Prostate gland (tissue), 2 donors: ENCODE data around the gene KIT.

ENCODE experiments used
- CTCF ChIP-seq, 4 experiments: fragments of 200-600 bp in 2 of 4; fragments of 450-650 bp in 2 of 4; sonication (generic) in 2 of 4; IDR thresholded peaks; 1 replicate in 3 of 4; 2 replicates in 1 of 4; pipeline ENCODE4 v1.5.1; 2016 to 2019; ENCODE audit warnings: antibody characterized with exemption in 4 of 4, mild to moderate bottlenecking in 2 of 4, moderate library complexity in 2 of 4
- POLR2A ChIP-seq: fragments of 450-650 bp; IDR thresholded peaks from one replicate; pipeline ENCODE4 v1.6.1; 2016; ENCODE audit warnings: antibody characterized with exemption, mild to moderate bottlenecking
- POLR2AphosphoS5 ChIP-seq: sonication (generic); formaldehyde crosslinking; IDR thresholded peaks from one replicate; pipeline ENCODE4 v1.6.1; 2017; ENCODE audit warnings: antibody characterized with exemption

GRCh38 chr4:54709400-54709799, 51.6 kb downstream of the KIT start:
- TF ChIP-seq CTCF (IDR thresholded peaks at IDR 0.05) (no peak), POLR2A (no peak), POLR2AphosphoS5 (no peak)
